SH-SY5Y (cell line): ENCODE measurements around the gene NDUFA11.

Experiments
- GATA2 ChIP-seq: IDR thresholded peaks from 2 replicates; pipeline ENCODE4 v1.6.1; 2011; ENCODE audit warnings: mild to moderate bottlenecking, low read depth, low read length
- GATA3 ChIP-seq: IDR thresholded peaks from 2 replicates; pipeline ENCODE4 v1.6.1; 2011; ENCODE audit warnings: low read depth, mild to moderate bottlenecking, low read length, moderate library complexity

GRCh38 chr19:5915782-5916165, 12.2 kb upstream of the NDUFA11 start:
- TF ChIP-seq GATA3 (no peak), GATA2 (no peak)
